SK-N-SH treated with all-trans-retinoic acid at 6 μM for 48 hours (cell line): ENCODE measurements around the gene ECI1.

Experiments
- ATAC-seq: fragments of 200-7000 bp; cut with Tn5 transposase; 3 replicates; pipeline ENCODE4 v1.9.1; 2020; ENCODE audit warnings: mild to moderate bottlenecking, moderate library complexity
- ARNTL ChIP-seq: fragments of 450-650 bp; formaldehyde crosslinking; IDR thresholded peaks from 2 replicates; pipeline ENCODE4 v1.5.0; 2020; ENCODE audit warnings: low read depth, mild to moderate bottlenecking, moderate library complexity, borderline replicate concordance
- BACH2 ChIP-seq: fragments of 250-450 bp; sonication (Bioruptor Pico); IDR thresholded peaks from 2 replicates; pipeline ENCODE4 v1.9.0; 2021; ENCODE audit warnings: mild to moderate bottlenecking, borderline replicate concordance
- CSDC2 ChIP-seq: fragments of 250-450 bp; sonication (Bioruptor Pico); IDR thresholded peaks from 2 replicates; pipeline ENCODE4 v1.5.0; 2020; ENCODE audit warnings: mild to moderate bottlenecking, moderate library complexity
- ESRRG ChIP-seq: fragments of 250-450 bp; sonication (Bioruptor Pico); IDR thresholded peaks from 2 replicates; pipeline ENCODE4 v1.6.1; 2021; ENCODE audit warnings: mild to moderate bottlenecking
- GLIS3 ChIP-seq: fragments of 250-450 bp; sonication (Bioruptor Pico); IDR thresholded peaks from 2 replicates; pipeline ENCODE4 v1.5.0; 2020; ENCODE audit warnings: mild to moderate bottlenecking, moderate library complexity
- ISL1 ChIP-seq: fragments of 250-450 bp; sonication (Bioruptor Pico); IDR thresholded peaks from 2 replicates; pipeline ENCODE4 v2.1.2; 2022; ENCODE audit warnings: mild to moderate bottlenecking, moderate library complexity
- OSR1 ChIP-seq: fragments of 250-450 bp; sonication (Bioruptor Pico); IDR thresholded peaks from 2 replicates; pipeline ENCODE4 v1.8.0; 2022; ENCODE audit warnings: moderate library complexity, mild to moderate bottlenecking, inconsistent platforms
- PPARA ChIP-seq: fragments of 250-450 bp; sonication (Bioruptor Pico); IDR thresholded peaks from 2 replicates; pipeline ENCODE4 v1.5.0; 2020; ENCODE audit warnings: mild to moderate bottlenecking, borderline replicate concordance
- RARB ChIP-seq: fragments of 250-450 bp; sonication (Bioruptor Pico); IDR thresholded peaks from 2 replicates; pipeline ENCODE4 v1.8.0; 2021; ENCODE audit warnings: mild to moderate bottlenecking, moderate library complexity
- SNAI2 ChIP-seq: fragments of 250-450 bp; sonication (Bioruptor Pico); IDR thresholded peaks from 2 replicates; pipeline ENCODE4 v1.5.0; 2020; ENCODE audit warnings: mild to moderate bottlenecking, moderate library complexity
- TOX ChIP-seq: fragments of 250-450 bp; sonication (Bioruptor Pico); IDR thresholded peaks from 2 replicates; pipeline ENCODE4 v1.8.0; 2021; ENCODE audit warnings: mild to moderate bottlenecking, moderate library complexity, borderline replicate concordance
- ZC3H10 ChIP-seq: fragments of 250-450 bp; sonication (Bioruptor Pico); IDR thresholded peaks from 2 replicates; pipeline ENCODE4 v1.5.1; 2021; ENCODE audit warnings: mild to moderate bottlenecking, moderate library complexity
- ZFP3 ChIP-seq: fragments of 250-450 bp; sonication (Bioruptor Pico); IDR thresholded peaks from 2 replicates; pipeline ENCODE4 v1.5.0; 2020; ENCODE audit warnings: mild to moderate bottlenecking, moderate library complexity
- ZFP30 ChIP-seq: fragments of 450-650 bp; formaldehyde crosslinking; IDR thresholded peaks from 2 replicates; pipeline ENCODE4 v1.5.0; 2022; ENCODE audit warnings: mild to moderate bottlenecking, moderate library complexity
- ZNF565 ChIP-seq: fragments of 450-650 bp; formaldehyde crosslinking; conservative IDR thresholded peaks from 2 replicates; pipeline ENCODE4 v1.5.0; 2020; ENCODE audit warnings: low read depth, mild to moderate bottlenecking, moderate library complexity
- ZNF70 ChIP-seq: fragments of 450-650 bp; formaldehyde crosslinking; IDR thresholded peaks from 2 replicates; pipeline ENCODE4 v1.5.0; 2020; ENCODE audit warnings: mild to moderate bottlenecking, moderate library complexity
- ZNF8 ChIP-seq: fragments of 450-650 bp; formaldehyde crosslinking; IDR thresholded peaks from 2 replicates; pipeline ENCODE4 v1.5.0; 2020; ENCODE audit warnings: mild to moderate bottlenecking, moderate library complexity
- TF ChIP-seq, protein P1 (sequence below): fragments of 250-450 bp; sonication (Bioruptor Pico); IDR thresholded peaks from 2 replicates; pipeline ENCODE4 v1.5.1; 2021; ENCODE audit warnings: mild to moderate bottlenecking, moderate library complexity
- TF ChIP-seq, protein P2 (sequence below): fragments of 250-450 bp; sonication (Bioruptor Pico); IDR thresholded peaks from 2 replicates; pipeline ENCODE4 v1.5.0; 2020; ENCODE audit warnings: mild to moderate bottlenecking, moderate library complexity
- TF ChIP-seq, protein P3 (sequence below): fragments of 250-450 bp; sonication (Bioruptor Pico); IDR thresholded peaks from 2 replicates; pipeline ENCODE4 v1.5.1; 2020; ENCODE audit warnings: low read depth, mild to moderate bottlenecking, moderate library complexity
- TF ChIP-seq, protein P4 (sequence below): fragments of 250-450 bp; sonication (Bioruptor Pico); IDR thresholded peaks from 2 replicates; pipeline ENCODE4 v1.8.0; 2020; ENCODE audit warnings: mild to moderate bottlenecking, moderate library complexity, borderline replicate concordance
- TF ChIP-seq, protein P5 (sequence below): fragments of 250-450 bp; sonication (Bioruptor Pico); IDR thresholded peaks from 2 replicates; pipeline ENCODE4 v1.8.0; 2021; ENCODE audit warnings: low read depth, mild to moderate bottlenecking, moderate library complexity, borderline replicate concordance

The ECI1 gene

GRCh38 chr16:2257726-2258125 is 6.3 kb upstream of the ECI1 start:
- TF ChIP-seq, protein P1, sequence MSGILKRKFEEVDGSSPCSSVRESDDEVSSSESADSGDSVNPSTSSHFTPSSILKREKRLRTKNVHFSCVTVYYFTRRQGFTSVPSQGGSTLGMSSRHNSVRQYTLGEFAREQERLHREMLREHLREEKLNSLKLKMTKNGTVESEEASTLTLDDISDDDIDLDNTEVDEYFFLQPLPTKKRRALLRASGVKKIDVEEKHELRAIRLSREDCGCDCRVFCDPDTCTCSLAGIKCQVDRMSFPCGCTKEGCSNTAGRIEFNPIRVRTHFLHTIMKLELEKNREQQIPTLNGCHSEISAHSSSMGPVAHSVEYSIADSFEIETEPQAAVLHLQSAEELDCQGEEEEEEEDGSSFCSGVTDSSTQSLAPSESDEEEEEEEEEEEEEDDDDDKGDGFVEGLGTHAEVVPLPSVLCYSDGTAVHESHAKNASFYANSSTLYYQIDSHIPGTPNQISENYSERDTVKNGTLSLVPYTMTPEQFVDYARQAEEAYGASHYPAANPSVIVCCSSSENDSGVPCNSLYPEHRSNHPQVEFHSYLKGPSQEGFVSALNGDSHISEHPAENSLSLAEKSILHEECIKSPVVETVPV, result no peak
- TF ChIP-seq GLIS3 (CRISPR knock-in tag) (no peak), SNAI2 (CRISPR knock-in tag) (no peak), ZFP30 (CRISPR knock-in tag) (no peak), ARNTL (CRISPR knock-in tag) (no peak), CSDC2 (no peak), ZFP3 (no peak), RARB (CRISPR knock-in tag) (no peak), ZNF565 (CRISPR knock-in tag) (no peak), ZNF70 (no peak), TOX (CRISPR knock-in tag) (no peak), OSR1 (CRISPR knock-in tag) (no peak), PPARA (CRISPR knock-in tag) (no peak), ZNF8 (no peak), ISL1 (CRISPR knock-in tag) (no peak), BACH2 (CRISPR knock-in tag) (no peak), ESRRG (CRISPR knock-in tag) (no peak)
- TF ChIP-seq, protein P2, sequence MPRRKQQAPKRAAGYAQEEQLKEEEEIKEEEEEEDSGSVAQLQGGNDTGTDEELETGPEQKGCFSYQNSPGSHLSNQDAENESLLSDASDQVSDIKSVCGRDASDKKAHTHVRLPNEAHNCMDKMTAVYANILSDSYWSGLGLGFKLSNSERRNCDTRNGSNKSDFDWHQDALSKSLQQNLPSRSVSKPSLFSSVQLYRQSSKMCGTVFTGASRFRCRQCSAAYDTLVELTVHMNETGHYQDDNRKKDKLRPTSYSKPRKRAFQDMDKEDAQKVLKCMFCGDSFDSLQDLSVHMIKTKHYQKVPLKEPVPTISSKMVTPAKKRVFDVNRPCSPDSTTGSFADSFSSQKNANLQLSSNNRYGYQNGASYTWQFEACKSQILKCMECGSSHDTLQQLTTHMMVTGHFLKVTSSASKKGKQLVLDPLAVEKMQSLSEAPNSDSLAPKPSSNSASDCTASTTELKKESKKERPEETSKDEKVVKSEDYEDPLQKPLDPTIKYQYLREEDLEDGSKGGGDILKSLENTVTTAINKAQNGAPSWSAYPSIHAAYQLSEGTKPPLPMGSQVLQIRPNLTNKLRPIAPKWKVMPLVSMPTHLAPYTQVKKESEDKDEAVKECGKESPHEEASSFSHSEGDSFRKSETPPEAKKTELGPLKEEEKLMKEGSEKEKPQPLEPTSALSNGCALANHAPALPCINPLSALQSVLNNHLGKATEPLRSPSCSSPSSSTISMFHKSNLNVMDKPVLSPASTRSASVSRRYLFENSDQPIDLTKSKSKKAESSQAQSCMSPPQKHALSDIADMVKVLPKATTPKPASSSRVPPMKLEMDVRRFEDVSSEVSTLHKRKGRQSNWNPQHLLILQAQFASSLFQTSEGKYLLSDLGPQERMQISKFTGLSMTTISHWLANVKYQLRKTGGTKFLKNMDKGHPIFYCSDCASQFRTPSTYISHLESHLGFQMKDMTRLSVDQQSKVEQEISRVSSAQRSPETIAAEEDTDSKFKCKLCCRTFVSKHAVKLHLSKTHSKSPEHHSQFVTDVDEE (CRISPR knock-in tag), result no peak
- TF ChIP-seq, protein P3, sequence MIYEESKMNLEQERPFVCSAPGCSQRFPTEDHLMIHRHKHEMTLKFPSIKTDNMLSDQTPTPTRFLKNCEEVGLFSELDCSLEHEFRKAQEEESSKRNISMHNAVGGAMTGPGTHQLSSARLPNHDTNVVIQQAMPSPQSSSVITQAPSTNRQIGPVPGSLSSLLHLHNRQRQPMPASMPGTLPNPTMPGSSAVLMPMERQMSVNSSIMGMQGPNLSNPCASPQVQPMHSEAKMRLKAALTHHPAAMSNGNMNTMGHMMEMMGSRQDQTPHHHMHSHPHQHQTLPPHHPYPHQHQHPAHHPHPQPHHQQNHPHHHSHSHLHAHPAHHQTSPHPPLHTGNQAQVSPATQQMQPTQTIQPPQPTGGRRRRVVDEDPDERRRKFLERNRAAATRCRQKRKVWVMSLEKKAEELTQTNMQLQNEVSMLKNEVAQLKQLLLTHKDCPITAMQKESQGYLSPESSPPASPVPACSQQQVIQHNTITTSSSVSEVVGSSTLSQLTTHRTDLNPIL (CRISPR knock-in tag), result no peak
- TF ChIP-seq, protein P4, sequence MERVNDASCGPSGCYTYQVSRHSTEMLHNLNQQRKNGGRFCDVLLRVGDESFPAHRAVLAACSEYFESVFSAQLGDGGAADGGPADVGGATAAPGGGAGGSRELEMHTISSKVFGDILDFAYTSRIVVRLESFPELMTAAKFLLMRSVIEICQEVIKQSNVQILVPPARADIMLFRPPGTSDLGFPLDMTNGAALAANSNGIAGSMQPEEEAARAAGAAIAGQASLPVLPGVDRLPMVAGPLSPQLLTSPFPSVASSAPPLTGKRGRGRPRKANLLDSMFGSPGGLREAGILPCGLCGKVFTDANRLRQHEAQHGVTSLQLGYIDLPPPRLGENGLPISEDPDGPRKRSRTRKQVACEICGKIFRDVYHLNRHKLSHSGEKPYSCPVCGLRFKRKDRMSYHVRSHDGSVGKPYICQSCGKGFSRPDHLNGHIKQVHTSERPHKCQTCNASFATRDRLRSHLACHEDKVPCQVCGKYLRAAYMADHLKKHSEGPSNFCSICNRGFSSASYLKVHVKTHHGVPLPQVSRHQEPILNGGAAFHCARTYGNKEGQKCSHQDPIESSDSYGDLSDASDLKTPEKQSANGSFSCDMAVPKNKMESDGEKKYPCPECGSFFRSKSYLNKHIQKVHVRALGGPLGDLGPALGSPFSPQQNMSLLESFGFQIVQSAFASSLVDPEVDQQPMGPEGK, result no peak
- ATAC-seq, result no peak

GRCh38 chr16:2256531-2257140 is 5.2 kb upstream of the ECI1 start:
- ATAC-seq, result no peak
- TF ChIP-seq TOX (CRISPR knock-in tag) (no peak), ZC3H10 (CRISPR knock-in tag) (no peak)
- TF ChIP-seq, protein P5, sequence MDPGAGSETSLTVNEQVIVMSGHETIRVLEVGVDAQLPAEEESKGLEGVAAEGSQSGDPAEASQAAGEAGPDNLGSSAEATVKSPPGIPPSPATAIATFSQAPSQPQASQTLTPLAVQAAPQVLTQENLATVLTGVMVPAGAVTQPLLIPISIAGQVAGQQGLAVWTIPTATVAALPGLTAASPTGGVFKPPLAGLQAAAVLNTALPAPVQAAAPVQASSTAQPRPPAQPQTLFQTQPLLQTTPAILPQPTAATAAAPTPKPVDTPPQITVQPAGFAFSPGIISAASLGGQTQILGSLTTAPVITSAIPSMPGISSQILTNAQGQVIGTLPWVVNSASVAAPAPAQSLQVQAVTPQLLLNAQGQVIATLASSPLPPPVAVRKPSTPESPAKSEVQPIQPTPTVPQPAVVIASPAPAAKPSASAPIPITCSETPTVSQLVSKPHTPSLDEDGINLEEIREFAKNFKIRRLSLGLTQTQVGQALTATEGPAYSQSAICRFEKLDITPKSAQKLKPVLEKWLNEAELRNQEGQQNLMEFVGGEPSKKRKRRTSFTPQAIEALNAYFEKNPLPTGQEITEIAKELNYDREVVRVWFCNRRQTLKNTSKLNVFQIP (CRISPR knock-in tag), result no peak
- TF ChIP-seq, all 23 proteins: peak for 0

DNA sequence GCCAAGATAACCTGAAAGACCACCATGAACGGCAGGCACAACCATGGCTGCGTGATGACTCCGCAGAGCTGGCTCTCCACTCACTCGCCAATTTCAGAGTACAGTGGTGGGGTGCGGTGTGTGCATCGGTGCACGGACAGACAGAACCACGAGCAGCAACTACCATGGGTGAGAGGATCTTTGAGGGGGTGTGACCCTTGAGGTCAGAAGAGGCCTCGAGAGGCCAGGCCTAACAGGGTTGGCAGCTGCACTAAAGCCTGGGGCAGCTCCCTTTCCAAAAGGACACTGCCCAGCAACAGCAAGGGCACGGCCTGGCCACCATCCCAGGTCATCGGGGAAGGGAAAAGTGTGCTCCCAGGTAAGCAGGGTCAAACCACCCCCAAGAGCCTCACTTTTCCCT is 1.9 kb upstream of the ECI1 start:
- ATAC-seq, result no peak
- TF ChIP-seq ISL1 (CRISPR knock-in tag), result no peak
